GM19099 (cell line): ENCODE measurements around the gene SFMBT2.

ENCODE experiments used
- POLR2A ChIP-seq: IDR thresholded peaks from 3 replicates; pipeline ENCODE4 v1.6.1; 2011; ENCODE audit warnings: low read depth; ENCODE audit not compliant: insufficient read length; ENCODE audit errors: extremely low read depth

SFMBT2 gene

DNA sequence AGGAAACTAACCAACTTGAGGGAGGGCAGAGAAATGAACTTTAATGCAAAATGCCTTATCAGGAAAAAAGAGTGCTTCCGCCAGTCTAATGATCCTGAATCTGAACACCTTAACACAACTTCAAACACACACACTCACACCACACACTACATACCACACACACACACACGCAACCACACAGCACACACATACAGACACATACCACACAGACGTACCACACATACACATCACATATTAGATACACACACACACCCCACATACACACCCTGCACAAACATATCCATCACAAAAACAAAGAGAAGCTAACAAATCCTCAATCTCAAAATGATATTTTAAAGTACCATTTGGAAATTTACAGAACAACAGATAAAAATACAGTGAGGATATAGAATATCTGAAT is 175.5 kb downstream of the SFMBT2 start:
- TF ChIP-seq POLR2A, result no peak

DNA sequence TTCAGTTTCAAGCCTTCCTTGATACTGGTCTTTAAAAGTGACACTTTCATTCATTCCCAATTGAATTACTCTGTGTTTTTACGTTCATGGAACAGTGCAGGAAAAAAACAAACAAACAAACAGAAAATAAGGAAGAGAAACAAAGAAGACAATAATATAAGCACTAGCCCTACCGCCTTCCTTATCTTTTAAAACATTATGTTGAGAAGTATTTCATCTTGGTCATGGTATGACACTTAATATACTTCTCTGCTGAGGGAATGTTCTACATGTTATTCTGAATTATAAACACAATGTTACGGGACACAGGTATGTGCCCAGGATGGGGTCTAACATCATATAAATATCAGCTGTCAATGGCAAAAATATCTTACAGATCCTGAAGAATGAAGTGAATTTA is 176.7 kb downstream of the SFMBT2 start:
- TF ChIP-seq POLR2A, result no peak

- no peak for TF ChIP-seq POLR2A
Observed at GRCh38 chr10:7233259-7233991, 177.4 kb downstream of the SFMBT2 start.

- TF ChIP-seq POLR2A, result no peak
Observed at GRCh38 chr10:7231509-7232414, 179.1 kb downstream of the SFMBT2 start.

DNA sequence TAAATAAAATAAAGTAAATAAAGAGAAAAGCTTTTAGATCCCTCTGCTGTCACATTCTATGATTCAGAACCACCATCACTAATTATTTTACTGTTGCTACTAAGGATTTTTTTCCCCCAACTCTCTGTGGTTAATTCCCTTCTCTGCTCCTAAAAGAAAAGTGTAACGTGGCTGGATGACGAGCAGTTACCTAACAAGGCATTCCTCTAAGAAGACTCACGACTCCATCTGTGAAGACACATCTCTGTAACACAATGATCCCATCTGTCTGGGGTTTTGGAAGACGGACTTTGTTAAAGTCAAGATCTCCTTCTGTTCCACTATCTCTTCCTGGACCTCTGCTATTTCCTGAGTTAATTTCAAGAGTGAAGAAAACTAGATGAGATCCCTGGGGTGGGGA is 179.9 kb downstream of the SFMBT2 start:
- no peak for TF ChIP-seq POLR2A

GRCh38 chr10:7230036-7230435 is 180.8 kb downstream of the SFMBT2 start:
- TF ChIP-seq POLR2A, result no peak

DNA sequence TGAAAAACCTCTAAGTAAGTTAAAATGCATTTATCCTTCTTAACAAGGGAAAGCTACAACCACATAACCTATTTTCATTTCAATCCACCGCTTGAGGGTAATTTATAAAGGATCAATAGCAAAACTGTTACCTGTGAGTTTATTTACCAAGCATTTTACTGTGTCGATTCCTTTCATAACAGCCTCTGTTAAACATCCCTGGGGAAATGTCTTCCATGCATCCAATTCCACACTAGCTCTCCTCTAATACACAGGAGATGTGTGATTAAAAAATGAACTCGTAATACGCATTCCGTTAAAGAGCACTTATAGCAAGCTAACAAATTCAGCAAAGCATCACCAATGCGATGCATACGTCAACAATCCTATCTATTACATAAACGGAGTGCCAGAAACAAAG is 185.7 kb downstream of the SFMBT2 start:
- TF ChIP-seq POLR2A, result no peak

GRCh38 chr10:7218968-7219367 is 191.9 kb downstream of the SFMBT2 start:
- no peak for TF ChIP-seq POLR2A

- TF ChIP-seq POLR2A, result no peak
Observed at GRCh38 chr10:7211857-7212577, 198.8 kb downstream of the SFMBT2 start.

DNA sequence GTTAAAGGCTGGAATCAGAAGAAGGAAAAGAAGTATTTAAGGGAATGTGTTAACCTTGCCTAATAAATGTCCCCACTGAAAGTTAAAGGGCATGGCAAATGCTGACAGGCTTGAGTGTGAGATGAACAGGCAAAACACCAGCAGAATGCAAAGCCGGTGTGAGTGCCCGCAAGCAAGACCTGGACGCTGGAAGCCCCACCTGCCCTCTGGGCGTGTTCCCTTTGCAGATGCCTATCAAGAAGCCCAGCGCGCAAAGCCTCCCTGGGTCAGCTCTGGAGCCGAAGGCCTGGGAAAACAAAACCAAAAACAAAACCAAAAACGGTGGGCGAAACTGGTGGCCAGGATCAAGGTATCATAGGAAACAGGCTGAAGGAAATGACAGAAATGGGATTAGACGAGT is 200.3 kb downstream of the SFMBT2 start:
- TF ChIP-seq POLR2A, result no peak

- no peak for TF ChIP-seq POLR2A
Observed at GRCh38 chr10:7209458-7209857, 201.4 kb downstream of the SFMBT2 start.

- TF ChIP-seq POLR2A, result no peak
Observed at GRCh38 chr10:7206412-7207100, 204.3 kb downstream of the SFMBT2 start.

DNA sequence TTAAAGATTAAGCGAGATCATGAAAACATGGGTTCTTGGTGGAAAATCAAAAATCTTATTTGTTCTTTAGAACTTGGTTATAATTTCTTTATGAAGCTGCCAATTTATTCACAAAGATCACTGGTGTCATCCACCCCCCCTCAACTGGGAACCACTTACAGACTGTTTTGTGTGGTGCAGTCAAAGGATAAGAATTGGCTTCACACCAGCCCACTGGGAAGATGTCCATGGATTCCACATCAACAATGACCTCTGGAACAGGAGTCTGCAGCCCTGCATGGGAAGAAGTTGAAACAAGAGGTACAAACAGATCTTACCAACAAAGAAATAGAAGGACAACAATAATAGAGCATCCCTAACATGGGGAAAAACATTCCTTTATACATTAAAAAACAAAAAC is 205.2 kb downstream of the SFMBT2 start:
- no peak for TF ChIP-seq POLR2A

GRCh38 chr10:7202793-7203355 is 208.0 kb downstream of the SFMBT2 start:
- TF ChIP-seq POLR2A, result no peak
